ENCODE data around the gene LYRM7.

Gene LYRM7

GRCh38 chr5:131242728-131243255 lies 72.0 kb downstream of the LYRM7 start:
- no peak for TF ChIP-seq CTCF (IDR thresholded peaks at IDR 0.05)

DNA sequence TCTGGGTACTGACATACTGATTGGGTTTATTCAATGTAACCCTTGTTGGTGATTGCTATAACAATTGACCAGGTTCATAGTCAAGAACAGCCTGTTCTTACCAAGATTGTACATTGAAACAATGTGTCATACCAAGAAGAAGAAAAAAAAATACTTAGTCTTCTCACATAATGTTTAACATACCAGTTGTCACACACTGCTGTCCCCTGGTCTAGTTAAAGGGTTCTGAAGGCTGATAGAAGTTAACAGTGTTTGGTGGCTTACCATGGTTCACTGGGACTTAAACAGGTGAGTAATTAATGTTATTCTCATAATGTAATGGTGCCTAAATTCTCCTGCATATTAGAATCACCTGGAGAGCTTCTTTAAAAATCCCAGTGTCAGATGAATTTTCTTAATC lies 74.6 kb downstream of the LYRM7 start:
- TF ChIP-seq CTCF (IDR thresholded peaks at IDR 0.05): no peak

GRCh38 chr5:131245948-131246347 lies 75.2 kb downstream of the LYRM7 start:
- no peak for TF ChIP-seq CTCF (IDR thresholded peaks at IDR 0.05)

GRCh38 chr5:131246504-131246903 lies 75.8 kb downstream of the LYRM7 start:
- no peak for TF ChIP-seq CTCF (IDR thresholded peaks at IDR 0.05)

GRCh38 chr5:131250751-131251475 lies 80.2 kb downstream of the LYRM7 start:
- TF ChIP-seq CTCF (IDR thresholded peaks at IDR 0.05): no peak

GRCh38 chr5:131252824-131253171 lies 82.1 kb downstream of the LYRM7 start:
- no peak for TF ChIP-seq CTCF (IDR thresholded peaks at IDR 0.05)

DNA sequence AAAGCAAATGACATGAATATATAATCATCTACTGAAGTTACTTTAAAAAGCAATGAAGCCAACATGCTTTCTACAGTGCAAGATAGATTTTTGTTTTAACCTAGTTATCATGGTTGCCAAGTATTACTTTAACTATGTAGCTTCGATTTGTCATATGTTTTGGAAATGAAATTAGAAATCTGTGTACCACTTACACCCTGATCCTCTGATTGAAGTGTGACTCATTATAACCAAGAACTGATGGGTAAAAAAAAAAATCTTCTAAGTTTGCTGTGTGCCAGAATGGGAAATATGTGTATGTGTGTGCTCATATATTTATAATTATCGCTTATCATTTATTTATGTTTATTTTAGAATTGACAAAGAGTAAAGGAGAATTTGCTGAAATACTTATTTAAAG lies 84.0 kb downstream of the LYRM7 start:
- no peak for TF ChIP-seq CTCF (IDR thresholded peaks at IDR 0.05)
